HG02973 (cell line): ENCODE measurements around the gene TPD52L2.
"Not testable (repeated sequence)": the region's sequence is repeated elsewhere in the genome, so short reads cannot be mapped to it uniquely, and the experiment has no call there.

Experiments used
- ATAC-seq: cut with Tn5 transposase; IDR thresholded peaks from one replicate; pipeline ENCODE4 v1.9.1; 2021; ENCODE audit warnings: moderate library complexity; ENCODE audit not compliant: unreplicated experiment

The TPD52L2 gene

GRCh38 chr20:63835021-63835858, 29.8 kb upstream of the TPD52L2 start:
- no peak for ATAC-seq

GRCh38 chr20:63836458-63837344, 28.4 kb upstream of the TPD52L2 start:
- ATAC-seq = no peak

DNA sequence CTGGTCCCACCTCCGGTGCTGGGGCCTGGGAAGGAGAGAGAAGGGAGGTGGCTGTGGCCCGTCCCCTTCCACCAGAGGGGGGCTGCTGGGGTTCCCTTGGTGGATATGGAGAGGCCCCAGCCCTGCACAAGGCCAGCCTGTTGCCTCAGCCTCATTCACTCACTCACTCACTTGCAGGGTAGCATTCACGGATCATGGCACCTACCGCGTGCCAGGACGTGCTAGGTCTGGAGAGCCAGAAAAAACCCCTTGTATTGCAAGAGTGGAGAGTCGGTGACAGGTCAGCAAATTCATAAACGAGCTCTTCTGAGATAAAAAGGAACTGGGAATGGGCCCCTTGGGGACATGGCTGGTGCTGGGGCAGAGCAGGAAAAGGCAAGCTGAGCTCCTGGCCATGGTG, 27.6 kb upstream of the TPD52L2 start:
- ATAC-seq = no peak

DNA sequence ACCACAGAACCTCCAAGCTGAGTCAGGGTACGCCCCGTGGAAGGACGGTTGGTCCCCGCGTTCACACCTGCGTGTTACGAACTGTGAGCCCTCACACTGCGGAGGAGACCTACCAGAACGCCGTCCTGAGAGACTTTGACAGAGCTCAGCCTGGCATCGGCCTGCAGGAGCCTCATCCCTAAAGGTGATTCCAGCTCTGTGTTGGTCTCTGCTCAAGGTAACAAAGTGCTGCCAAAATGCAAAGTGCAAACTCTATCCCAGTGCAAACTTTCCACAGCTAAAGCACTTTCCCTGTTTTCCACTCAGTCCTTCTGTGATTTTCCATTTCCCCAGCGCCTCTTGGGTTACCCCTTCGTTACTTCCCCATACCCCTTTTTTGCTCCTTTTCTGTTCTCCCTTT, 25.4 kb upstream of the TPD52L2 start:
- ATAC-seq = no peak

GRCh38 chr20:63840405-63840828, 24.7 kb upstream of the TPD52L2 start:
- no peak for ATAC-seq

- ATAC-seq = no peak
Observed at GRCh38 chr20:63842258-63842657, 22.8 kb upstream of the TPD52L2 start.

DNA sequence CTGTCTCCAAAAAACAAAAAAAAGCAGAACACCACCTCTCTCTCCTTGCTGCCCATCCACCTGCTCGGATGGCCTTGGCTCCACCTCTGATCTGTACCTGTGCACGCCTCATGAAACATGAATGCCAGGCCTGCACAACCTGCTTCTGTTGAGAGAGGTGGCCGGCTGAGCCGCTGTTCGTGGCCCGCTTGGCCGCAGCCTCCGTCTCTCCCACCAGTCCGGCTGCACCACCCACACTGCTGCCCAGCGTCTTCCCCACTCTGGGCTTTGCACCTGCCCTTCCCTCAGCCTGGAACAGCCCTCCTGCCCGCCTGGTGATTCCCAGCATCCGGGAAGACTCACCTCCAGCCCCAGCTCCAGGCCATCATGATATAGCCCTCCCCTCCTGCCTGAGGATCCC, 21.8 kb upstream of the TPD52L2 start:
- ATAC-seq = no peak

DNA sequence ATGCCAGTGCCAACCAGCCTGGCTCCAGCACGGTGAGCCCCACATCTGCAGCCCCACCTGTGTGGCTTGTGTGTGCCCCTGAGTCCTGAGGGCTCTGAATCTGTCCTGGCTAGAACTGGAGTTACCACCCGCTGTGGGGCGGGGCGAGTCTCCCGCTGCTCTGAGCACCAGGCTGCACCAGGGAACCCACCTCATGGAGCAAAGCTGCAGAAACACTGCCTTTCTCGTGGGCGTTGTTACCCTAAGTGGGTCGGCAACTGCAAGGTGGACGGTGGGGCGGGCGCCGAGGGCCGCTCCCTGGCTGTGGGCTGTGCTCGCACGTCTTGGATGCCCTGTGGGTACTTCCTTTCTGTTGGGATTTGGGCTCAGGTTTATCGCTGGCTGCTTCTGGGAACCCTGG, 21.3 kb upstream of the TPD52L2 start:
- ATAC-seq = no peak

GRCh38 chr20:63844511-63844991, 20.5 kb upstream of the TPD52L2 start:
- no peak for ATAC-seq

GRCh38 chr20:63846128-63846771, 18.8 kb upstream of the TPD52L2 start:
- ATAC-seq = no peak

DNA sequence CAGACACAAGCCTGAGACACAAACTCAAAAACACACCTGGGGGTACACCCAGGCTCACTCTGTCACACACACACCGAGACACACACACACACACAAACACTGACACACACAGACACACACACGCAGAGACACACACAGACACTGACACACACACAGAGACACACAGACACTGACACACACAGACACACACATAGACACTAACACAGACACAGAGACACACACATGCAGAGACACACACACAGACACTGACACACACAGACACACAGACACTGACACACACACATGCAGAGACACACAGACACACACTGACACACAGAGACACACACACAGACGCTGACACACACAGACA, 18.2 kb upstream of the TPD52L2 start:
- ATAC-seq = no peak

GRCh38 chr20:63847237-63848002, 17.6 kb upstream of the TPD52L2 start:
- ATAC-seq = no peak

GRCh38 chr20:63848003-63848911, 16.8 kb upstream of the TPD52L2 start:
- no peak for ATAC-seq

DNA sequence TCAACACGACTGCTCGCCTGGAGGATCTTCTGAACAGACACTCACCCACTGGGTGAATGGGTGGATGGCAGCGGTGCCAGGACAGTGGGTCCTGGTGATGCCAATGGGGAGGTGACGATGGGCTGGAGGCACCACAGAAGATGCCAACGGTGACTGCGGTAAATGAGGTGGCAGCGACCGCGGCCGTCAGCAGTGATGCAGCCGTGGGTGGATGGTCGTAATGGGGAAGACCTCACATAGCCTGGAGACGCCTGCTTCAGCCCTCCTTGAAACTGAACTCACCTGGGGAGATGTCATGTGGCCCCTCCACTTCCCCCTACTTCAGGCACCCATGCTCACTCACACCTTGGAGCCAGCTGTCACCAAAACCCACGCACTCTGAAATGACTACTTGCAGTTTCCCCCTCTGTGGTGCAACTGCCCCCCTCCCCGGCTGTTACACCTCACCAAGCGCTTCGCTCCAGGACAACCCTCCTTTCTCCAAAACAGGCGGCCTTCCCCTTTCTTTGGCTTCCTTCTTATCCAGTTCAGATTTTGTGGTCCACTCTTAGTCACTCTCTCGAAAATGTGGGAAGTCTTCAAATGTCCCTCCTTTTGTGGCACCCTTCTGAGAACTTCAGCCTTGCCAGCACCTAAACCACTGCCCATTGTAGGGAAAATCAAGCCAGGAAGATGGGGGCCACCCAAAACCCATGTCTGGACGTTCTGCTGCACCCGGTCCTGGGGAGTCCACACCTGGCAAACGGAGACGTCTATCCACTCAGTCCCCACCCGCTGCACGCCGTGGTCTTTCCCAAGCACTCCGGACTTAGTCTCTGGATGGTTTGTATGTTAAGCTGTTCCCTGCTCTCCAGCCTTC, 14.2 kb upstream of the TPD52L2 start:
- ATAC-seq = peak; percentile 64

- ATAC-seq = not testable (repeated sequence)
Observed at GRCh38 chr20:63851548-63851943, 13.5 kb upstream of the TPD52L2 start.

DNA sequence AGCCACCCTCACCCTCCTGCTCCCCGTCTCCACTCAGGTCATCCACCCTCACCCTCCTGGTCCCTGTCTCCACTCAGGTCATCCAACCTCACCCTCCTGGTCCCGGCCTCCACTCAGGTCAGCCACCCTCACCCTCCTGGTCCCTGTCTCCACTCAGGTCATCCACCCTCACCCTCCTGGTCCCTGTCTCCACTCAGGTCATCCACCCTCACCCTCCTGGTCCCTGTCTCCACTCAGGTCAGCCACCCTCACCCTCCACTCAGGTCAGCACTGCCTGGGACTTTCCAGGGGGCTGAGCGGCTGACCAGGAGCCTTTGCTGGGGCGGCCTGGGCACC, 11.4 kb upstream of the TPD52L2 start:
- not testable (repeated sequence) for ATAC-seq

DNA sequence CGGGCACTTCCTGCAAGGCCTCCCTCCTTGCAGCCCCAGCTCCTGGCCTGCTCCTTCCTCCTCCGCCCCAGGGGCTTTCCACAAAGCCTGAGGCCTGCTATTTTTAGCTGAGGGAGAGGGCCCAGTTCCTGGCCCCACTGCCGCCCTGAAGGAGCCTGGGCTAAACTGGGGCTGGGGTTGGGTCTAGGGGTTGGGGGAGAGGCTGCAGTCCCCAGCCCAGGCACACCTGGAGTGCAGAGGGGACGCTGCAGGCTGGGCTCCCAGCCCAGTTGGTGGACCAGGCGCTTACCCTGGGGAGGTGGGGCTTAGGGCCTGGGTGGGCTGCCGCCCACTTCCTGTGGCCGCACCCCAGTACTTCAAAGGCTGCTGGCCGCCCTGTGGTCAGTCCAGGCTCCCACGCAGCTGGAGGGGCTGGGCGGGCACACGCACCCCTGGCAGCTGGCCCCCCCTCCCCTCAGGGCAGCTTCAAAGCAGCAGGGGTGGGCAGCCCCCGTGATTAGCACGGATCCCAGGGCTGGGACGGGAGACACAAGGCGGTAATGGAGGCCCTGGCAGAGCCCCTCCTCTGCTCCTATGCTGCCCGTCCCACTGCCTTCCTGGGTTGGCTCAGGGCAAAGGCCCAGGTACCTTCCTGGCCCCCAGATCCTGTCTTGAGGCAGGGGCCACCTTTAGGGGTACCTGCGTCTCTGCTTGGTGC, 10.9 kb upstream of the TPD52L2 start:
- no peak for ATAC-seq

DNA sequence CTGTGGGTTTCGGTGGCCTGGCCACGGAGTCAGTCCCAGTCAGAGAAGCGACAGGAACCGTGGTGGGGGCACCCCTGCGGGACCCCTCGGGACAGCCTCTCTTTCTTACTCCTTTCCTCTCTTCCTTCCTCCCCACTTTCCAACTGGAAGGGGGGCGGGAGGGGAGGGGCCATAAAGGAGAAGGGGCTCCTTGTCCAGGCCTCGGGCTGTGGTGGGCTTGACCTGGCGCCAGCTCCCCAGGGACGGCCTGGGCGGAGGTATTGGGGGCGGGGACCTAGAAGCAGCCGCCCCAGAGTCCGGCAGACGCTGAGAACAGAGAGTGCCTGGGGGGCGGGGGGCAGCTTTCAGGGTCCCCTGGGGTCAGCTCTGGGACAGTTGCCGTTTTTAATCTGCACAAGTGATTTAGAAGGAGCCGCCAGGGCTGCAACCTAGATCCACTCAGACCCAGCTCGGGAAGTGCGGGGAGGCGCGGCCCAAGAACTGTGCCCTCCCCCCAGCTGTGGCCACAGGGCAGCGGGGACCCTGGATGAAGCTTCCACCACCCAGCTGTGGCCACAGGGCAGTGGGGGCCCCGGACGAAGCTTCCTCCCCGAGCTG, 10.2 kb upstream of the TPD52L2 start:
- ATAC-seq = no peak
